NB4 (cell line): Measurements from ENCODE around the gene PRKCE.

ENCODE experiments used
- DNase-seq: peaks from one replicate; pipeline ENCODE4 v3.0.0; 2010; ENCODE audit warnings: low read depth
- H3K4me3 ChIP-seq: one replicate; pipeline ENCODE4 v1.5.1; 2011; ENCODE audit warnings: mild to moderate bottlenecking, low read depth, low read length, moderate library complexity
- CTCF ChIP-seq: IDR thresholded peaks from one replicate; pipeline ENCODE4 v1.5.1; 2012; ENCODE audit warnings: low read depth, low read length
- MAX ChIP-seq: IDR thresholded peaks from 2 replicates; pipeline ENCODE4 v1.6.1; 2011; ENCODE audit warnings: low read depth, low read length
- MYC ChIP-seq: IDR thresholded peaks from 2 replicates; pipeline ENCODE4 v1.6.1; 2011; ENCODE audit warnings: low read depth, low read length
- POLR2A ChIP-seq: IDR thresholded peaks from 2 replicates; pipeline ENCODE4 v1.6.1; 2011; ENCODE audit warnings: mild to moderate bottlenecking; ENCODE audit not compliant: insufficient read length; ENCODE audit errors: extremely low read depth

The PRKCE gene

GRCh38 chr2:45907592-45907991 is 256.1 kb downstream of the PRKCE start:
- no peak for TF ChIP-seq MAX
- TF ChIP-seq POLR2A, result no peak
- TF ChIP-seq CTCF, result peak; percentile 4
- DNase-seq, result no peak
- no peak overlapping the region for H3K4me3 ChIP-seq

- H3K4me3 ChIP-seq, result no peak overlapping the region
- TF ChIP-seq MYC (no peak), CTCF (no peak), POLR2A (no peak), MAX (no peak)
- no peak for DNase-seq
Measured at GRCh38 chr2:45908316-45909170, 257.1 kb downstream of the PRKCE start.

- no peak for DNase-seq
- H3K4me3 ChIP-seq, result no peak overlapping the region
- TF ChIP-seq POLR2A (no peak), MYC (no peak), CTCF (no peak), MAX (no peak)
Measured at GRCh38 chr2:45909171-45909565, 257.7 kb downstream of the PRKCE start.

- TF ChIP-seq CTCF (no peak), MYC (no peak), POLR2A (no peak), MAX (no peak)
- no peak overlapping the region for H3K4me3 ChIP-seq
- DNase-seq, result peak; percentile 15
Measured at GRCh38 chr2:45909677-45910191, 258.3 kb downstream of the PRKCE start.

- H3K4me3 ChIP-seq, result no peak overlapping the region
- DNase-seq, result no peak
- TF ChIP-seq MAX (no peak), CTCF (no peak), POLR2A (no peak), MYC (no peak)
Measured at GRCh38 chr2:45910473-45911060, 259.1 kb downstream of the PRKCE start.
